Activated CD4-positive, alpha-beta T cell treated with anti-CD3 and anti-CD28 coated beads, Interleukin-2, Interleukin-6, amounts not matched to agents 100 ng/mL and 50 ng/mL, durations not matched to agents 16 hours and 8 hours (primary cell): ENCODE data around the gene NPDC1.

Source experiments
- DNase-seq: peaks from one replicate; pipeline ENCODE4 v3.0.0-alpha.2; 2020

The NPDC1 gene

DNA sequence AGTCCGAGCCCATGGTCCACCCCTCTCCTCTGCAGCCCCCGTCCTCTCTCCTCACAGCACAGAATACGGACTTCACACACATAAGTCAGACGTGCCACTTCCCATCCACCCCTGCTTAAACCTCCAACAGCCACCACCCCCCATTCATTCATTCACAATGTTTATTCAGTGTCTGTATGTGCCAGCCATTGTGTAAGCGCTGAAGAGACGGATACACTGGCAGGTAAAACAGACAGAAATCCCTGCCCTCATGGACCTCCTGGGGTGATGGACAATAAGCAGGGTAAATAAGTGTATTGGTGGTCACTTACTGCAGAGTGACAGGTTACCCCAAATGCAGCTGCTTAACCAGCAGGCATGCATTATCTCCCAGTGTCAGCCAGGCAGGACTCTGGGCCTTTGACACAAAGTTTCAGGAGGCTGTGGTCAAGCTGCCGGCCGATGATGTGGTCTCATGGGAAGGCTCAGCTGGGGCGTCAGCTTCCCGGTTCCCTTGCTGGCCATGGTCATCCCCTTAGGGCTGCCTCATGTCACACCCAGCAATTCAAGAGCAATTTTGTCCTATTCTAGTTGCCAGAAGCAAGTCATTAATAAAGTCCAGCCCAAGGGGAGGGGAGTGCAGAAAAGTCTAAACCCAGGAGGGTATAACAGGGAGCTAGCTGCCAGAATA, 55.6 kb downstream of the NPDC1 start:
- no peak for DNase-seq
